GM12872 (cell line): ENCODE results near the gene AP1M2.

Experiments
- CTCF ChIP-seq: IDR thresholded peaks from 3 replicates; pipeline ENCODE4 v1.5.1; 2011; ENCODE audit warnings: low read depth, mild to moderate bottlenecking, low read length, moderate library complexity; ENCODE audit not compliant: insufficient read depth

Gene AP1M2

GRCh38 chr19:10549733-10550132, 37.4 kb downstream of the AP1M2 start:
- no peak for TF ChIP-seq CTCF

- TF ChIP-seq CTCF = no peak
These were observed 38.3 kb downstream of the AP1M2 start for GRCh38 chr19:10548746-10549276.

GRCh38 chr19:10546817-10547216, 40.3 kb downstream of the AP1M2 start:
- TF ChIP-seq CTCF = no peak

- TF ChIP-seq CTCF = 0 out of 3 replicates have a peak, but pooled peaks have one; percentile 5
These were observed 42.3 kb downstream of the AP1M2 start for GRCh38 chr19:10544753-10545251.

- no peak for TF ChIP-seq CTCF
These were observed 42.8 kb downstream of the AP1M2 start for GRCh38 chr19:10544242-10544752.

GRCh38 chr19:10543420-10544241, 43.5 kb downstream of the AP1M2 start, which contains the start of gene ATG4D:
TSS of gene ATG4D (plus strand) at chr19:10543904. CDS start at chr19:10544091, 187 bp downstream.
- no peak for TF ChIP-seq CTCF

GRCh38 chr19:10543059-10543419, 44.1 kb downstream of the AP1M2 start:
- no peak for TF ChIP-seq CTCF
